GM19023 (cell line): ENCODE data around the gene MRPS11.
"Not testable (repeated sequence)": the region's sequence is repeated elsewhere in the genome, so short reads cannot be mapped to it uniquely, and the experiment has no call there.

Experiments used
- ATAC-seq: cut with Tn5 transposase; IDR thresholded peaks from one replicate; pipeline ENCODE4 v1.9.1; 2021; ENCODE audit warnings: mild to moderate bottlenecking, moderate library complexity; ENCODE audit not compliant: unreplicated experiment

MRPS11 gene

GRCh38 chr15:88489321-88489720 is 21.8 kb downstream of the MRPS11 start:
- ATAC-seq: no peak

- ATAC-seq: no peak
Observed at GRCh38 chr15:88490036-88490435, 22.5 kb downstream of the MRPS11 start.

GRCh38 chr15:88491158-88491557 is 23.6 kb downstream of the MRPS11 start:
- ATAC-seq: no peak

GRCh38 chr15:88493844-88494243 is 26.3 kb downstream of the MRPS11 start:
- ATAC-seq: no peak

- no peak for ATAC-seq
Observed at GRCh38 chr15:88497109-88497765, 29.7 kb downstream of the MRPS11 start.

- no peak for ATAC-seq
Observed at GRCh38 chr15:88498996-88499395, 31.5 kb downstream of the MRPS11 start.

GRCh38 chr15:88504445-88504844 is 36.9 kb downstream of the MRPS11 start:
- ATAC-seq: no peak

- ATAC-seq: no peak
Observed at GRCh38 chr15:88505721-88506120, 38.2 kb downstream of the MRPS11 start.

- no peak for ATAC-seq
Observed at GRCh38 chr15:88506628-88507027, 39.1 kb downstream of the MRPS11 start.

- no peak for ATAC-seq
Observed at GRCh38 chr15:88509321-88509720, 41.8 kb downstream of the MRPS11 start.

- no peak for ATAC-seq
Observed at GRCh38 chr15:88509964-88510363, 42.5 kb downstream of the MRPS11 start.

- ATAC-seq: no peak
Observed at GRCh38 chr15:88511161-88511560, 43.7 kb downstream of the MRPS11 start.

GRCh38 chr15:88512078-88512477 is 44.6 kb downstream of the MRPS11 start:
- no peak for ATAC-seq

GRCh38 chr15:88512601-88513000 is 45.1 kb downstream of the MRPS11 start:
- ATAC-seq: no peak

GRCh38 chr15:88513195-88513594 is 45.7 kb downstream of the MRPS11 start:
- ATAC-seq: no peak

- ATAC-seq: no peak
Observed at GRCh38 chr15:88518903-88519302, 51.4 kb downstream of the MRPS11 start.

- not testable (repeated sequence) for ATAC-seq
Observed at GRCh38 chr15:88524094-88524493, 56.6 kb downstream of the MRPS11 start.

- ATAC-seq: no peak
Observed at GRCh38 chr15:88525418-88525817, 57.9 kb downstream of the MRPS11 start.

- no peak for ATAC-seq
Observed at GRCh38 chr15:88526247-88526879, 58.9 kb downstream of the MRPS11 start.

GRCh38 chr15:88529021-88529630 is 61.6 kb downstream of the MRPS11 start:
- no peak for ATAC-seq
